Kidney (tissue), 14 donors: ENCODE data around the gene TP53I11. TPM values are rescaled to one million over a fixed set of nuclear protein-coding genes. Genes with fewer than 3 reads are reported as not detected.

Experiments used
- DNase-seq, 5 donors: peaks; one replicate each; pipeline ENCODE4 v3.0.0-alpha.2; 2013 to 2020
- FAIRE-seq: peaks from 2 replicates; lab custom pipeline; 2012; peaks lifted over from hg19 to GRCh38; lab: Jason Lieb, UNC
- H3K27ac ChIP-seq, 2 donors: one replicate each; pipeline ENCODE4 v1.7.0; 2013; ENCODE audit warnings: low read depth in 2 of 2, low read length in 2 of 2, inconsistent platforms in 1 of 2
- H3K27me3 ChIP-seq: one replicate; pipeline ENCODE4 v1.7.1; 2013; ENCODE audit warnings: low read length, inconsistent platforms; ENCODE audit not compliant: control insufficient read depth, insufficient read depth
- H3K36me3 ChIP-seq, 3 donors: one replicate each; pipeline versions ENCODE4 v1.7.0 to v1.7.1; 2013; ENCODE audit warnings: low read length in 3 of 3, control low read depth in 1 of 3, inconsistent platforms in 1 of 3; ENCODE audit not compliant: insufficient read depth in 3 of 3, control insufficient read depth in 2 of 3
- H3K4me1 ChIP-seq, 3 donors: one replicate each; pipeline versions ENCODE4 v1.7.0 to v1.7.1; 2013; ENCODE audit warnings: low read length in 3 of 3, inconsistent platforms in 1 of 3, low read depth in 1 of 3; ENCODE audit not compliant: control insufficient read depth in 2 of 3, insufficient read depth in 2 of 3
- H3K4me3 ChIP-seq, 3 donors: one replicate each; pipeline versions ENCODE4 v1.7.0 to v1.8.1; 2013; ENCODE audit warnings: low read length in 3 of 3, control low read depth in 1 of 3, inconsistent platforms in 1 of 3
- H3K9ac ChIP-seq, 3 donors: one replicate each; pipeline versions ENCODE4 v1.7.0 to v1.7.1; 2013; ENCODE audit warnings: low read length in 3 of 3, control low read depth in 1 of 3, inconsistent platforms in 1 of 3
- H3K9me3 ChIP-seq, 3 donors: one replicate each; pipeline versions ENCODE4 v1.7.0 to v1.7.1; 2013; ENCODE audit warnings: low read length in 3 of 3, control low read depth in 1 of 3, inconsistent platforms in 1 of 3; ENCODE audit not compliant: control insufficient read depth in 2 of 3, insufficient read depth in 1 of 3
- CTCF ChIP-seq: IDR thresholded peaks from 3 replicates; pipeline ENCODE4 v1.5.1; 2012; ENCODE audit warnings: mild to moderate bottlenecking, moderate library complexity, borderline replicate concordance; ENCODE audit not compliant: insufficient read depth; ENCODE audit errors: extremely low read depth
- intact Hi-C: fragments of 100-400 bp; cut with DNase I; formaldehyde crosslinking; loops from one replicate; pipeline ENCODE4 v1.11.1; 2022
- polyA plus RNA-seq: library from polyadenylated mRNA; stranded (reverse); fragments of 350-450 nt; fragmentation: Illumina TruSeq; extraction: RNeasy Lipid Tissue Mini Kit (QIAGEN cat#74804); gene quantifications from one replicate; pipeline ENCODE4 v1.2.3, GENCODE V29; 2014; ENCODE audit warnings: low read depth, low replicate concordance; ENCODE audit not compliant: insufficient read depth
- total RNA-seq: library from RNA; stranded (reverse); fragmentation: NEBNext Ultra II Directional; extraction: Animal tissue kit (Norgen Biotek cat#: 25700); gene quantifications from one replicate; pipeline ENCODE4 v1.2.1, GENCODE V29; 2021
- donor health status: control.
- donor health status: control.
- donor health status: control.
- donor health status: control.
- donor health status: control.
- donor health status: DM: yes; HTN: yes; CAD: no.
- donor health status: Normal renal cell carcinoma (clear cell type).

Gene TP53I11
- total and polyA plus RNA-seq, 2 donors from 2014 or later, result 25.7 to 35.3 TPM

- FAIRE-seq, result no peak
- intact Hi-C loops, result no loop called here
- no peak for TF ChIP-seq CTCF
- Histone ChIP-seq H3K9me3 (no peaks in the 10 kb centered on the region), H3K4me3 (no peak overlapping the region), H3K36me3 (no peaks in the 10 kb centered on the region), H3K4me1 (no peaks in the 10 kb centered on the region), H3K9ac (no peak overlapping the region), H3K27me3 (no peaks in the 10 kb centered on the region), H3K27ac (no peak overlapping the region)
- no peak for DNase-seq
Observed at GRCh38 chr11:44962464-44962863, 11.8 kb upstream of the TP53I11 start.

GRCh38 chr11:44960200-44960845, 9.6 kb upstream of the TP53I11 start:
- DNase-seq (no peak), FAIRE-seq (no peak)
- no peaks in the 10 kb centered on the region for H3K36me3 ChIP-seq
- H3K27ac ChIP-seq, result no peak overlapping the region
- peaks cover 0 to 2% (median 2%) of the 10 kb centered on the region in 3 donors for H3K4me1 ChIP-seq
- no peak overlapping the region for H3K4me3 ChIP-seq
- no peak for TF ChIP-seq CTCF
- no peaks in the 10 kb centered on the region for H3K9me3 ChIP-seq
- intact Hi-C loops, result no loop called here
- H3K9ac ChIP-seq, result no peak overlapping the region
- no peaks in the 10 kb centered on the region for H3K27me3 ChIP-seq

GRCh38 chr11:44959064-44959463, 8.4 kb upstream of the TP53I11 start:
- Histone ChIP-seq H3K9me3 (no peaks in the 10 kb centered on the region), H3K36me3 (no peaks in the 10 kb centered on the region), H3K9ac (no peak overlapping the region), H3K4me3 (no peak overlapping the region), H3K27ac (no peak overlapping the region), H3K27me3 (no peaks in the 10 kb centered on the region), H3K4me1 (peaks cover 0 to 8% (median 3%) of the 10 kb centered on the region in 3 donors)
- FAIRE-seq, result no peak
- TF ChIP-seq CTCF, result no peak
- intact Hi-C loops, result no loop called here
- no peak for DNase-seq
